Liver (tissue), 9 donors: ENCODE results near the gene EVI5. TPM values are rescaled to one million over a fixed set of nuclear protein-coding genes. Genes with fewer than 3 reads are reported as not detected.

Experiments used
- DNase-seq: peaks from one replicate; pipeline ENCODE4 v3.0.0-alpha.2; 2017; ENCODE audit warnings: low spot score
- H3K27ac ChIP-seq, 2 donors: one replicate each; pipeline ENCODE4 v1.7.0; 2013; ENCODE audit warnings: inconsistent platforms in 2 of 2, low read length in 2 of 2, control low read depth in 1 of 2, low read depth in 1 of 2, mild to moderate bottlenecking in 1 of 2
- H3K27me3 ChIP-seq, 4 donors: one replicate each; pipeline versions ENCODE4 v1.6.1 to v1.7.0; 2013; ENCODE audit warnings: low read length in 3 of 4, inconsistent platforms in 1 of 4, mild to moderate bottlenecking in 1 of 4, moderate library complexity in 1 of 4; ENCODE audit not compliant: control insufficient read depth in 4 of 4, insufficient read depth in 4 of 4
- H3K36me3 ChIP-seq, 4 donors: one replicate each; pipeline versions ENCODE4 v1.6.1 to v1.7.0; 2013; ENCODE audit warnings: low read length in 3 of 4, mild to moderate bottlenecking in 3 of 4, low read depth in 1 of 4, moderate library complexity in 1 of 4; ENCODE audit not compliant: control insufficient read depth in 4 of 4, insufficient read depth in 3 of 4
- H3K4me1 ChIP-seq, 4 donors: one replicate each; pipeline versions ENCODE4 v1.6.1 to v1.7.0; 2013; ENCODE audit warnings: low read length in 3 of 4, mild to moderate bottlenecking in 3 of 4, moderate library complexity in 1 of 4; ENCODE audit not compliant: control insufficient read depth in 4 of 4, insufficient read depth in 4 of 4
- H3K4me3 ChIP-seq, 3 donors: one replicate each; pipeline versions ENCODE4 v1.6.1 to v1.7.0; 2013; ENCODE audit warnings: low read length in 3 of 3, control low read depth in 1 of 3, low read depth in 1 of 3, mild to moderate bottlenecking in 1 of 3
- H3K9ac ChIP-seq, 2 donors: one replicate each; pipeline ENCODE4 v1.7.0; 2013; ENCODE audit warnings: low read length in 2 of 2, mild to moderate bottlenecking in 2 of 2, moderate library complexity in 2 of 2, control low read depth in 1 of 2, low read depth in 1 of 2
- H3K9me3 ChIP-seq, 4 donors: one replicate each; pipeline versions ENCODE4 v1.6.1 to v1.7.0; 2013; ENCODE audit warnings: low read length in 3 of 4; ENCODE audit not compliant: control insufficient read depth in 4 of 4
- EGR1 ChIP-seq, 2 donors: IDR thresholded peaks; 2 replicates each; pipeline ENCODE4 v1.6.1; 2016 to 2018; ENCODE audit warnings: antibody characterized with exemption in 2 of 2, low read depth in 2 of 2
- GABPA ChIP-seq, 2 donors: IDR thresholded peaks in 1 of 2; conservative IDR thresholded peaks in 1 of 2; 2 replicates each; pipeline ENCODE4 v1.6.1; 2016; ENCODE audit warnings: antibody characterized with exemption in 2 of 2, mild to moderate bottlenecking in 1 of 2, moderate library complexity in 1 of 2
- HNF4G ChIP-seq: IDR thresholded peaks from 2 replicates; pipeline ENCODE4 v1.6.1; 2016; ENCODE audit warnings: antibody characterized with exemption
- JUND ChIP-seq, 2 donors: IDR thresholded peaks; 2 replicates each; pipeline ENCODE4 v1.6.1; 2016; ENCODE audit warnings: antibody characterized with exemption in 2 of 2
- NR2F2 ChIP-seq: IDR thresholded peaks from 2 replicates; pipeline ENCODE4 v1.6.1; 2016; ENCODE audit warnings: antibody characterized with exemption
- RAD21 ChIP-seq, 2 donors: IDR thresholded peaks; 2 replicates each; pipeline ENCODE4 v1.6.1; 2016; ENCODE audit warnings: antibody characterized with exemption in 2 of 2, mild to moderate bottlenecking in 2 of 2
- RXRA ChIP-seq, 2 donors: IDR thresholded peaks; 2 replicates each; pipeline ENCODE4 v1.6.1; 2017 to 2018; ENCODE audit warnings: antibody characterized with exemption in 2 of 2, mild to moderate bottlenecking in 1 of 2
- TAF1 ChIP-seq: conservative IDR thresholded peaks from 2 replicates; pipeline ENCODE4 v1.6.1; 2016; ENCODE audit warnings: antibody characterized with exemption, mild to moderate bottlenecking
- YY1 ChIP-seq: IDR thresholded peaks from 2 replicates; pipeline ENCODE4 v1.6.1; 2016; ENCODE audit warnings: antibody characterized with exemption, mild to moderate bottlenecking
- WGBS: extraction: QIAGEN DNeasy Blood & Tissue Kit; methylation state at CpG from one replicate; pipeline ENCODE4 v1.1.7; 2013; 5-methylcytosine and 5-hydroxymethylcytosine counted together
- polyA plus RNA-seq, 2 donors: library from polyadenylated mRNA; stranded (reverse) in 1 of 2; unstranded in 1 of 2; fragments of 200-250 nt in 1 of 2; fragments of >200 nt in 1 of 2; fragmentation: Nextera tagmentation in 1 of 2; extraction: Ambion mirVana in 1 of 2; gene quantifications; one replicate each; pipeline versions ENCODE4 v1.2.1 to v1.2.3, GENCODE V29; 2013 to 2015
- total RNA-seq, 2 donors: library from RNA; depleted of rRNA; stranded (reverse); fragments of >200 nt; gene quantifications; one replicate each; pipeline ENCODE4 v1.2.3, GENCODE V29; 2014
- TF ChIP-seq, protein P1 (sequence below): fragments of 150-350 bp; IDR thresholded peaks from 2 replicates; pipeline ENCODE4 v1.5.1; 2017; ENCODE audit warnings: improper control_type of control experiment, low read depth, low read length; ENCODE audit not compliant: missing input control
- TF ChIP-seq, protein P2 (sequence below): IDR thresholded peaks from 2 replicates; pipeline ENCODE4 v1.6.1; 2016; ENCODE audit warnings: antibody characterized with exemption
- TF ChIP-seq, protein P3 (sequence below): IDR thresholded peaks from 2 replicates; pipeline ENCODE4 v1.6.1; 2016; ENCODE audit warnings: antibody characterized with exemption, mild to moderate bottlenecking
- donor health status: healthy.
- donor health status: healthy.
- donor health status: healthy.
- donor health status: healthy.
- donor health status: healthy.

EVI5 gene
- total and polyA plus RNA-seq, 4 donors, result 4.0 to 35.9 (median 19.1) TPM

DNA sequence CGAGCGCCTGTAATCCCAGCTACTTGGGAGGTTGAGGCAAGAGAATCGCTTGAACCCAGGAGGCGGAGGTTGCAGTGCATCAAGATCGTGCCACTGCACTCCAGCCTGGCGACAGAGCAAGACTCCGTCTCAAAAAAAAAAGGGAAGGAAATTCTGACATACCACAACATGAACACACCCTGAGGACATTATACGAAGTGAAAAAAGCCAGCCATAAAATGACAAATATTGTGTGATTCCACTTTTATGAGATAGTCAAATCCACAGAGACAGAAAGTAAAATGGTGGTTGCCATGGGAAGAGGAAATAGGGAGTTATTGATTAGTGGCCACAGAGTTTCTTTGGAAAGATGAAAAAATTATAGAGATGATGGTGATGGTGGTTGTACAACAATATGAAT is 41.7 kb downstream of the EVI5 start:
- H3K4me3 ChIP-seq, result no peak overlapping the region

DNA sequence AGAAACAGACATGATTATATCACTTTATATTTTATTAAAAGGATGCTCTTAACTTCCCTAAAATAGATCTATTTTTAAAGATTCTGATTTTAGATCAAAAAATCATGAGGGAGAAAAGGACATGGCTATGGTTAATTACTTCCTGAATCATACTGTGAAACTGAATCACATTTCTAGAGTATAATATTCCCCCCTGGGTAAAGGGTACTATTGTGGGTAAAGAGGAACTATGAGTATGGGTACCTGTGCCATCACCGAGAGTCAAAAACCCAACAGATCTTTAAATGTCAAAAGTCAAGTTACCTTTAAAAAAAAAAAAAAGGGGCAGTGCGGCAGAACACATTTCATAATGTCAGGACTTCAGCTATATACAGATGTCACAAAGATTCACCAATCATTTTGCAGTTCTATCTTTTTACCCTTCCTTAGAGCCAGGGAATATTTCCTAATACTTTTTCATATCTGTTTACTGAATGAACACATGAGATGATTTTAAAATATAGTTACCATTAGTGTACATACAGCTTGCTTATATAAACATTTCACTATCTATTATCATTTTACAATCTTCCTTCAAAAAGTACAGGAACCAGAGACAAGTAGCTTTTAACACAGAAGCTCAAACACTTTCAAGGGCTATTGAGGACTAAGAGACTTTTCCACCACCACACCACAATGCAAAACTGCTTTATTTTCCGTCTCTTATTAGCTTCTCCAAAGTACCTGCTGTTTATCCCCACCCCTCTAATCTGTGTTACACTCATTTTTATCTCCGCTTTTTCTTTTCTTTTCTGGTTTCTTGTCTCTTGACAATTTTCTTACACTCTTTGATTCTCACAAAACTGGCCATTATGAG is 45.0 kb downstream of the EVI5 start:
- no peaks in the 10 kb centered on the region for H3K36me3 ChIP-seq
- no peaks in the 10 kb centered on the region for H3K9me3 ChIP-seq
- TF ChIP-seq RXRA (IDR thresholded peaks at IDR 0.05), result no peak
- TF ChIP-seq, protein P1, sequence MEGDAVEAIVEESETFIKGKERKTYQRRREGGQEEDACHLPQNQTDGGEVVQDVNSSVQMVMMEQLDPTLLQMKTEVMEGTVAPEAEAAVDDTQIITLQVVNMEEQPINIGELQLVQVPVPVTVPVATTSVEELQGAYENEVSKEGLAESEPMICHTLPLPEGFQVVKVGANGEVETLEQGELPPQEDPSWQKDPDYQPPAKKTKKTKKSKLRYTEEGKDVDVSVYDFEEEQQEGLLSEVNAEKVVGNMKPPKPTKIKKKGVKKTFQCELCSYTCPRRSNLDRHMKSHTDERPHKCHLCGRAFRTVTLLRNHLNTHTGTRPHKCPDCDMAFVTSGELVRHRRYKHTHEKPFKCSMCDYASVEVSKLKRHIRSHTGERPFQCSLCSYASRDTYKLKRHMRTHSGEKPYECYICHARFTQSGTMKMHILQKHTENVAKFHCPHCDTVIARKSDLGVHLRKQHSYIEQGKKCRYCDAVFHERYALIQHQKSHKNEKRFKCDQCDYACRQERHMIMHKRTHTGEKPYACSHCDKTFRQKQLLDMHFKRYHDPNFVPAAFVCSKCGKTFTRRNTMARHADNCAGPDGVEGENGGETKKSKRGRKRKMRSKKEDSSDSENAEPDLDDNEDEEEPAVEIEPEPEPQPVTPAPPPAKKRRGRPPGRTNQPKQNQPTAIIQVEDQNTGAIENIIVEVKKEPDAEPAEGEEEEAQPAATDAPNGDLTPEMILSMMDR, result no peak
- no peak for TF ChIP-seq EGR1 (IDR thresholded peaks at IDR 0.05; ENCODE audit: low read depth in 2 of 2)
- no peak for TF ChIP-seq YY1
- no peak for TF ChIP-seq NR2F2
- no peak for TF ChIP-seq RAD21 (IDR thresholded peaks at IDR 0.05)
- TF ChIP-seq, protein P2, sequence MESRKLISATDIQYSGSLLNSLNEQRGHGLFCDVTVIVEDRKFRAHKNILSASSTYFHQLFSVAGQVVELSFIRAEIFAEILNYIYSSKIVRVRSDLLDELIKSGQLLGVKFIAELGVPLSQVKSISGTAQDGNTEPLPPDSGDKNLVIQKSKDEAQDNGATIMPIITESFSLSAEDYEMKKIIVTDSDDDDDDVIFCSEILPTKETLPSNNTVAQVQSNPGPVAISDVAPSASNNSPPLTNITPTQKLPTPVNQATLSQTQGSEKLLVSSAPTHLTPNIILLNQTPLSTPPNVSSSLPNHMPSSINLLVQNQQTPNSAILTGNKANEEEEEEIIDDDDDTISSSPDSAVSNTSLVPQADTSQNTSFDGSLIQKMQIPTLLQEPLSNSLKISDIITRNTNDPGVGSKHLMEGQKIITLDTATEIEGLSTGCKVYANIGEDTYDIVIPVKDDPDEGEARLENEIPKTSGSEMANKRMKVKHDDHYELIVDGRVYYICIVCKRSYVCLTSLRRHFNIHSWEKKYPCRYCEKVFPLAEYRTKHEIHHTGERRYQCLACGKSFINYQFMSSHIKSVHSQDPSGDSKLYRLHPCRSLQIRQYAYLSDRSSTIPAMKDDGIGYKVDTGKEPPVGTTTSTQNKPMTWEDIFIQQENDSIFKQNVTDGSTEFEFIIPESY, result no peak
- no peak for TF ChIP-seq HNF4G
- TF ChIP-seq, protein P3, sequence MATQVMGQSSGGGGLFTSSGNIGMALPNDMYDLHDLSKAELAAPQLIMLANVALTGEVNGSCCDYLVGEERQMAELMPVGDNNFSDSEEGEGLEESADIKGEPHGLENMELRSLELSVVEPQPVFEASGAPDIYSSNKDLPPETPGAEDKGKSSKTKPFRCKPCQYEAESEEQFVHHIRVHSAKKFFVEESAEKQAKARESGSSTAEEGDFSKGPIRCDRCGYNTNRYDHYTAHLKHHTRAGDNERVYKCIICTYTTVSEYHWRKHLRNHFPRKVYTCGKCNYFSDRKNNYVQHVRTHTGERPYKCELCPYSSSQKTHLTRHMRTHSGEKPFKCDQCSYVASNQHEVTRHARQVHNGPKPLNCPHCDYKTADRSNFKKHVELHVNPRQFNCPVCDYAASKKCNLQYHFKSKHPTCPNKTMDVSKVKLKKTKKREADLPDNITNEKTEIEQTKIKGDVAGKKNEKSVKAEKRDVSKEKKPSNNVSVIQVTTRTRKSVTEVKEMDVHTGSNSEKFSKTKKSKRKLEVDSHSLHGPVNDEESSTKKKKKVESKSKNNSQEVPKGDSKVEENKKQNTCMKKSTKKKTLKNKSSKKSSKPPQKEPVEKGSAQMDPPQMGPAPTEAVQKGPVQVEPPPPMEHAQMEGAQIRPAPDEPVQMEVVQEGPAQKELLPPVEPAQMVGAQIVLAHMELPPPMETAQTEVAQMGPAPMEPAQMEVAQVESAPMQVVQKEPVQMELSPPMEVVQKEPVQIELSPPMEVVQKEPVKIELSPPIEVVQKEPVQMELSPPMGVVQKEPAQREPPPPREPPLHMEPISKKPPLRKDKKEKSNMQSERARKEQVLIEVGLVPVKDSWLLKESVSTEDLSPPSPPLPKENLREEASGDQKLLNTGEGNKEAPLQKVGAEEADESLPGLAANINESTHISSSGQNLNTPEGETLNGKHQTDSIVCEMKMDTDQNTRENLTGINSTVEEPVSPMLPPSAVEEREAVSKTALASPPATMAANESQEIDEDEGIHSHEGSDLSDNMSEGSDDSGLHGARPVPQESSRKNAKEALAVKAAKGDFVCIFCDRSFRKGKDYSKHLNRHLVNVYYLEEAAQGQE, result no peak
- no peak overlapping the region for H3K4me3 ChIP-seq
- no peaks in the 10 kb centered on the region for H3K4me1 ChIP-seq
- 90% methylated on average over 4 of the region's 4 CpGs for whole genome bisulfite sequencing
- H3K9ac ChIP-seq, result no peak overlapping the region
- no peaks in the 10 kb centered on the region for H3K27me3 ChIP-seq
- DNase-seq, result no peak
- H3K27ac ChIP-seq, result no peak overlapping the region

More for the DNA sequence above, 41.7 kb downstream of the EVI5 start:
- H3K4me1 ChIP-seq, result no peaks in the 10 kb centered on the region
- WGBS, result 90% methylated on average over 8 of the region's 8 CpGs
- no peaks in the 10 kb centered on the region for H3K9me3 ChIP-seq
- DNase-seq, result no peak
- H3K27me3 ChIP-seq, result no peaks in the 10 kb centered on the region
- H3K36me3 ChIP-seq, result no peaks in the 10 kb centered on the region
- H3K9ac ChIP-seq, result no peak overlapping the region
- H3K27ac ChIP-seq, result no peak overlapping the region
- TF ChIP-seq TAF1, result no peak
- TF ChIP-seq, protein P2, result no peak
- TF ChIP-seq, protein P3, result no peak
- no peak for TF ChIP-seq JUND (IDR thresholded peaks at IDR 0.05)
- TF ChIP-seq GABPA (IDR thresholded peaks at IDR 0.05 in 1 of 2, conservative IDR thresholded peaks at IDR 0.05 in 1 of 2), result no peak
- TF ChIP-seq RXRA (IDR thresholded peaks at IDR 0.05), result no peak
- no peak for TF ChIP-seq RAD21 (IDR thresholded peaks at IDR 0.05)
- TF ChIP-seq EGR1 (IDR thresholded peaks at IDR 0.05; ENCODE audit: low read depth in 2 of 2), result no peak
- no peak for TF ChIP-seq NR2F2
